Measurements from ENCODE around the gene MYL7. TPM values are rescaled to one million over a fixed set of nuclear protein-coding genes. Genes with fewer than 3 reads are reported as not detected.
A peak's percentile ranks its signal among the peaks of the same experiment; 100 is the strongest.

Gene MYL7
- total RNA-seq, 1 experiment from 2014 or later = 5.7 TPM

DNA sequence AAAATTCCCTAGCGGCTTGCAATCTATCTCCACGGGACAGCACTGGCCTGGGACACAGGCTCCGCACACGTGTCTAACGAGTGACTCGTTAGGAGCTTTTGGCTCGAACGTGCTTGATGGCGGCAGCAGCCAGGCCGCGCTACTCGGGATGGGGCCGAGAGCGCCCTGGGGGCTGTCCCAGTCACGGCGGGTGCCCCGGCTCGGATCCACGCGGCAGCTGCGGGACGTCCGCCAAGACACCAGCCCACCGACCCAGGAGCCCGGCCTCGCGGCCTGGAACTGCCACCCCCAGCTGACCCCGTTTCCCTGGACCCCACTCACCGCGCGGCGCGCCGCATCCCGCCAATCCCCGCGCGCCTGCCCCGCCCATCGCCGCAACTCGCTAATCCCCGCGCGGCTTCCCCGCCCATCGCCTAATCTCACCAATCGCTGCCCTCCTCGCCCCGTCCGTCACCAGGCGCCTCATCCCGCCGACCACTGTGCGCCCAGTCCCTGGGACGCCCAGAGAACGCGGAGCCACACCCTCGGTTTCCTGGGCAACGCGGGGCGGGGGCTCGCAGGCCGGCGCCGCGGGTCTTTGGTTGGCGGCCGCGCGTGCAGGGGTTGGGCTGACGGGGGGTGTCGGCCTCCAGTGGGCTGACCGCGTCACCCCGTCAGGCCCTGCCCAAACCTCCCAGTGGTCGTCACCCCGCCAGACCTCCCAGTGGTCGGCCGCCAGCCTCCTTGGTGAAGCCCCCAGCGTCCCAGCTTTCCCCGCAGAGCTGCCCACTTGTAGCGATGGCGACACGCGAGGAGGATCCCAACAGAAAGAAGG is 17.7 kb downstream of the MYL7 start, which contains the start of gene POLD2:
TSS of gene POLD2 (minus strand) at position 359 of the 814 bp plus-strand sequence. CDS start 1,495 bp downstream, outside the sequence.
- peak; percentile 97 for DNase-seq
- H2BK120ac ChIP-seq (ENCODE audit: low read depth, low read length, poor library complexity, severe bottlenecking) = no peak within 1 kb of the TSS
- peaks cover 2% of the 10 kb centered on the region for H3K79me1 ChIP-seq (ENCODE audit: insufficient read depth, low read depth, low read length, poor library complexity, severe bottlenecking)
- no peak within 1 kb of the TSS for H4K5ac ChIP-seq (ENCODE audit: insufficient read length, low read depth, low read length)
- peak within 1 kb of the TSS; percentile 70 to 86 for H3K4me3 Mint-ChIP-seq
- no peak within 1 kb of the TSS for H4K8ac ChIP-seq (replicated peaks; ENCODE audit: insufficient read length, low read depth, low read length)
- TF ChIP-seq, protein P1, sequence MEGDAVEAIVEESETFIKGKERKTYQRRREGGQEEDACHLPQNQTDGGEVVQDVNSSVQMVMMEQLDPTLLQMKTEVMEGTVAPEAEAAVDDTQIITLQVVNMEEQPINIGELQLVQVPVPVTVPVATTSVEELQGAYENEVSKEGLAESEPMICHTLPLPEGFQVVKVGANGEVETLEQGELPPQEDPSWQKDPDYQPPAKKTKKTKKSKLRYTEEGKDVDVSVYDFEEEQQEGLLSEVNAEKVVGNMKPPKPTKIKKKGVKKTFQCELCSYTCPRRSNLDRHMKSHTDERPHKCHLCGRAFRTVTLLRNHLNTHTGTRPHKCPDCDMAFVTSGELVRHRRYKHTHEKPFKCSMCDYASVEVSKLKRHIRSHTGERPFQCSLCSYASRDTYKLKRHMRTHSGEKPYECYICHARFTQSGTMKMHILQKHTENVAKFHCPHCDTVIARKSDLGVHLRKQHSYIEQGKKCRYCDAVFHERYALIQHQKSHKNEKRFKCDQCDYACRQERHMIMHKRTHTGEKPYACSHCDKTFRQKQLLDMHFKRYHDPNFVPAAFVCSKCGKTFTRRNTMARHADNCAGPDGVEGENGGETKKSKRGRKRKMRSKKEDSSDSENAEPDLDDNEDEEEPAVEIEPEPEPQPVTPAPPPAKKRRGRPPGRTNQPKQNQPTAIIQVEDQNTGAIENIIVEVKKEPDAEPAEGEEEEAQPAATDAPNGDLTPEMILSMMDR (conservative IDR thresholded peaks at IDR 0.05) = no peak
- H3K18ac ChIP-seq (ENCODE audit: insufficient read length, low read depth, low read length) = peak within 1 kb of the TSS; percentile 85
- H3K23me2 ChIP-seq (ENCODE audit: insufficient read length, low read depth, low read length, poor library complexity, severe bottlenecking) = peaks cover 11% of the 10 kb centered on the region
- peaks cover 10 to 12% of the 10 kb centered on the region in 2 experiments for H3K4me1 Mint-ChIP-seq
- peak within 1 kb of the TSS; percentile 99 for H3K4me2 ChIP-seq (ENCODE audit: insufficient read depth, insufficient read length, low read length)
- no peak within 1 kb of the TSS for H3K4ac ChIP-seq (ENCODE audit: low read depth, low read length)
- H2BK15ac ChIP-seq (ENCODE audit: low read depth, low read length) = no peak within 1 kb of the TSS
- H3K9ac ChIP-seq (ENCODE audit: extremely low read depth, insufficient read length, low read length) = peak within 1 kb of the TSS; percentile 81
- H3K4me1 ChIP-seq (ENCODE audit: insufficient read depth, low read length) = no peaks in the 10 kb centered on the region
- WGBS (ENCODE audit: extremely low coverage, insufficient read length, low lambda C conversion rate) = no CpG with 5 or more reads among the region's 86 CpGs
- H3K14ac ChIP-seq (ENCODE audit: insufficient read depth, low read length) = peak within 1 kb of the TSS; percentile 83; the same call in 1 of the 2 replicates
- no peak within 1 kb of the TSS for H2BK12ac ChIP-seq (ENCODE audit: insufficient read length, low read depth, low read length)
- peak within 1 kb of the TSS in 1 of 3 experiments; percentile 49; a peak in 2 of 7 replicates for H3K27ac Mint-ChIP-seq
- H3K9me3 ChIP-seq (ENCODE audit: control insufficient read depth, low read depth, low read length) = no peaks in the 10 kb centered on the region
- H3K27ac ChIP-seq (ENCODE audit: insufficient read length, low read depth, low read length) = no peak within 1 kb of the TSS
- no peaks in the 10 kb centered on the region for H4K20me1 ChIP-seq (ENCODE audit: control insufficient read depth, insufficient read depth, insufficient read length)
- H2BK20ac ChIP-seq (ENCODE audit: low read depth, low read length, poor library complexity, severe bottlenecking) = no peak within 1 kb of the TSS
- H3K27me3 Mint-ChIP-seq (ENCODE audit: low read depth) = peaks cover 34% of the 10 kb centered on the region
- no peak within 1 kb of the TSS for H4K91ac ChIP-seq (ENCODE audit: insufficient read length, low read depth, low read length)
- H2AFZ ChIP-seq (ENCODE audit: low read length) = no peak within 1 kb of the TSS
- H3K79me2 ChIP-seq (ENCODE audit: insufficient read depth, low read length) = no peaks in the 10 kb centered on the region; the same call in 1 of the 2 replicates
- H3K27me3 ChIP-seq (ENCODE audit: insufficient read depth, low read length) = no peaks in the 10 kb centered on the region
- H2AK5ac ChIP-seq (ENCODE audit: insufficient read length, low read length) = no peak within 1 kb of the TSS
- H3K36me3 Mint-ChIP-seq (ENCODE audit: insufficient read depth in 1 of 3, low read depth in 3 of 3) = peaks cover 20 to 43% (median 33%) of the 10 kb centered on the region in 3 experiments
- H3K9me3 Mint-ChIP-seq = peaks cover 8 to 9% of the 10 kb centered on the region in 2 experiments
- H3K56ac ChIP-seq (ENCODE audit: insufficient read length, low read depth, low read length) = no peak within 1 kb of the TSS
- no peak within 1 kb of the TSS for H2BK5ac ChIP-seq (ENCODE audit: insufficient read length, low read length)
- no peak within 1 kb of the TSS for H3K23ac ChIP-seq (ENCODE audit: insufficient read length, low read depth, low read length)
- H3T11ph ChIP-seq (ENCODE audit: low read length) = no peak within 1 kb of the TSS

Data from H9 (cell line).